Non-pigmented ciliary epithelial cell (primary cell): Measurements from ENCODE around the gene FERMT2.
"Not testable (repeated sequence)": the region's sequence is repeated elsewhere in the genome, so short reads cannot be mapped to it uniquely, and the experiment has no call there.

ENCODE experiments used
- DNase-seq: peaks from one replicate; pipeline ENCODE4 v3.0.0-alpha.2; 2010; ENCODE audit warnings: low read depth

FERMT2 gene

DNA sequence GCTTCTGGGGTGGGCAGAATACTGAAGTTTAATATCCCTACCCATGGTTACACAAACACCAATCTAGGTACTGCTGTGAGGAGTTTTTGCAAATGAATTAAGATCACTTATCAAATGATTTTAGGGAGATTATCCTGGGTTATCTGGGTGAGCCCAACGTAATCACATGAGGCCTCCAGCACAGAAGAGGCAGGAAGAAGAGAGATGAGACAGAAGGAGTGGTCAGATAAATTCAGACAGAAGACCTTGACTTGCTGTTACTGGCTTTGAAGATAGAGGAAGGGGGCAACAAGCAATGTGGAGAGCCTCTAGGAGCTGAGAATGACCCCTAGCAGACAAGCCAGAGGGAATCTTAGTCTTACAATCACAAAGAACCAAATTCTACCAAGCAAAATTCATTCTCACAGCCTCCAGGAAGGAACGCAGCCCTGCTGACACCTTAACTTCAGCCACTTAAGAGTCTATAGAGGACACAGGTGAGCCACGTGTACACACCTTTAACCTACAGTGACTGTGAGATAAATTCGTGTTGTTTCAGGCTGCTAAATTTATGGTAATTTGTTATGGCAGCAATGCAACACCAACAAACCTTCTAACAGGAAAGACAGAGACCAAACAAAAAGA lies 49.4 kb downstream of the FERMT2 start:
- no peak for DNase-seq

DNA sequence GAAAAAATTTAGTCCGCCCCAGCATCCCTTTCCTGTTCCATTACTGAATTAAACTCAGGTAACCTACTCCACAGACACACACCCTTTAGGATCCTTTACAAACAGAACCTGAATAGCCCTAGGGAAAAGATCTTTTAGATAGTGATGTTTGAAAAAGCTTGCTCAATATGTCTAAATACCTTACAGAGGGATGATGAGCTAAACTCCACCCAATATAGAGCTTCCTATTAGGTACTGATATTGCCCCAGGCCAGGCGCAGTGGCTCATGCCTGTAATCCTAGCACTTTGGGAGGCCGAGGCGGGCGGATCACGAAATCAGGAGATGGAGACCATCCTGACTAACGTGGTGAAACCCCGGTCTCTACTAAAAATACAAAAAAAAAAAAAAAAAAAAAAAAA lies 50.1 kb downstream of the FERMT2 start:
- DNase-seq: no peak

DNA sequence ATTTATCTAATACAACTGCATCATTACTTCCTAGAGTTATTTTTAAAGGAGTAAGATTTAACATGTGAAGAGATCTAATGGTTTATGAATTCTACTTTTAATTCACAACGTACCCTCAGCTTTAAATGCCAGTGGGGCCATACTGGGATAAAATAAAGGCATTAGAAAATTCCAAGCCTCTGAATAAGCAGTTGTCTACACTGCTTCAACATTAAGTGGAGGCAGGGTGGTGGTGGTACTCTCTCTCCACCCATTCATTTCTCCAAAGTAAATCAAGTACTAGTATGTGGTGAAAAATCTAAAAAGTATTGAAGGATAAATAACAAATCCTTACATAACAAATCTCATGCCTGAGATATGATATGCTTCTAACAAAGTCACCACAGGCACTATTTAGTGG lies 52.4 kb downstream of the FERMT2 start:
- no peak for DNase-seq

DNA sequence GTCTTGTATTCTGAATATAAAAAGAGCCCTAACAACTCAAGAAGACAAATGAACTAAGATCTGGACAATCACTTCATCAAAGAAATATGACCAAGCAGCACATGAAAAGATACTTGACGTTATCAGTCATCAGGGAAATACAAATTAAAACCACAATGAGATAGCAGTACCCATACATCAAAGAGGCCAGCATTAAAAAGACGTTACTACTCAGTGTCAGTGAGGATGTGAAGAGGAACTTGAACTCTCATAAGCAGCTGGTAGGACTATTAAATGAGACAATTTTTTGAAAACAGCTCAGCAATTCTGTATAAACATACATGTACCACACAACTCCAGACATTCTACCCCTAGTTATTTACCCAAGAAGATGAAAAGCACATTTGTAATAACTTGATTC lies 55.9 kb downstream of the FERMT2 start:
- DNase-seq: no peak

DNA sequence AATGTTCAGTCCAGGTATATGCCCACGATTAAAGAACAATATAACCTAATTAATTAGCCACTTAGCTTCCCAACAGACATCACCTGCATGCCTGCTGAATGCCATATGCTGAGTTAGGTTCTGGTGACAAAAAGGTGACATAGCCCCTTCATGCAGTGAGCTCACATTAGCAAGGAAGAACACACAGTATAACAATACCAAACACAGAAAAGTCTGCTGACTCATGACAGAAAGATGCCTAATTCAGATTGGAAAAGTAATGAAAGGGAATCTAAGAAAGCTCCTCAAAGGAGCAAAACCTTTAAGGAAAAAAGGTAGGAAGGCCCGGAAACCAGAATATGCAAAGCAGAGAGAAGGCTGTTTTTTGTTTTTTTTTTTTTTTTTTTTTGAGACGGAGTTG lies 59.0 kb downstream of the FERMT2 start:
- no peak for DNase-seq

DNA sequence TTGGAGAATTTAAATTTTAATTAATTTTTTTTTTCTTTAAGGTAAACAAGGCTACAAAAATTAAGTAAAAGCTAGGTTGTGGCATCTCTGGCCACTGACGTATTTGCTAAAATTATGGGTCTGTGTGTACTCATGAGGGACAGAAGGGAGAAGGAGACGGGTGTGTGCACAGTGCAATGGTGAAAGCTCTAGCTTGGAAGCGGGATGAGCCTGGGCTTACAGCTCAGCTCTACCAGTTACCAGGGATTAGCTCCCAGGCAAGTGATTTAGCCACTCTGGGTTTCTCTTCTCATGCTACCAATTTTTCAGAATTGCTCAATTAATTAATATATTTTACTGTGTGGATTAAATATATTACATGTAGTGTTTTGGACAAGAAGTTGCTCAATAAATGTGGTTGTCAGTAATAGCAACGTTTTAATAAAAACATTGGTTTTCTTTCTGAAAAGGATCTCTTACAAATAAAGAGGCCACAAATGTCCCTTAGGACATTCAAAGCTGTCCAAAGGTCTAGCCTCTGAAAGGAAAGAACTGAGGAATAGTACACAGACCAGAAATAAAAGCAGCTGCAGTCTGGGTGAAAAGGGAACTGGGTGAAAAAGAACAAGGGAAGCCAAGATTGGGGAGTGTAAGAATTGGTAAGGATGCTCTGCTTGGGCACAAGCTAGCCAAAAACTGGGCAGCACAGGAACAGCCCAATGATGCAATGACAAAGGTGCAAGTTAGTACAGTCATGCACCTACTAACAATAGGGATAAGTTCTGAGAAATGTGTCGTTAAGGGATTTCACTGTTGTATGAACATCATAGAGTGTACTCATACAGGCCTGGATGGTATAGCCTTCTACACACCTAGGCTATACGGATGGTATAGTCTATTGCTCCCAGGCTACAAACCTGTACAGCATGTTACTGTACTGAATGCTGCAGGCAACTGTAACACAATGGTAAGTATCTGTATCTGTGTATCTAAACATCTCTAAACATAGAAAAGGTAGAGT lies 61.7 kb downstream of the FERMT2 start:
- DNase-seq: no peak

DNA sequence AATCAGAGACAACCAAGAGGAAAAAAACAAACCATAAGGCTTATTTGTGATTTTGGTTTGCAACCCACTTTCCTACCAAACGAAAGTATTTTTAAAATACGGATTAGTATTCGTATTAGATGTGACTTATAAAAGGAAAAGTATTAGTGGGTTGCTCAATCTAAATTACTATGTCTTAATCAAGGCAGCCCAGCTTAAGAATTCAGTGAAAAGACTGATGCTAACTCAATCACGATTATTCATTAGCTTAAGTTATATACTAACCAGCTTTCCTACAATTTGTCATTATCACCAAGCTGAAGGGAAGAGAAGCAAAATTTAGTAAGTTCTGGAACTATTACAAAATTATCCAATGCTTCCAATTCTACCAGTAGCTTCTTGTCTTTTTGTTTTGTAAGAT lies 62.7 kb downstream of the FERMT2 start:
- DNase-seq: no peak

DNA sequence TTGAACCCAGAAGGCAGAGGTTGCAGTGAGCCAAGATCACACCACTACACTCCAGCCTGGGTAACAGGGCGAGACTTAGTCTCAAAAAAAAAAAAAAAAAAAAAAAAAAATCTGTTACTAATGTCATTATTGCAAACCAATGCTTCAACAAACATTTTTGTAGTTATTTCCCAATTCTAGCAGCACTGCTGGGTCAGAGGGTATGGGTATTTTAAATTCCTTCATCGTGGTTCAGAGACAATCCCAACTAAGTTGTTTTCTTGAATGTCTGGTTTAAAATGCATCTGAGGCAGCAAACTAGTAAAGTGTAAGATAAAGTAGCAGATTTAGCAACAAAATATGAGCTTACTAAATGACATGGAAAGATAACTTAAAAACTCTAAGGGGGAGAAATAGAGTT lies 65.6 kb downstream of the FERMT2 start:
- no peak for DNase-seq

DNA sequence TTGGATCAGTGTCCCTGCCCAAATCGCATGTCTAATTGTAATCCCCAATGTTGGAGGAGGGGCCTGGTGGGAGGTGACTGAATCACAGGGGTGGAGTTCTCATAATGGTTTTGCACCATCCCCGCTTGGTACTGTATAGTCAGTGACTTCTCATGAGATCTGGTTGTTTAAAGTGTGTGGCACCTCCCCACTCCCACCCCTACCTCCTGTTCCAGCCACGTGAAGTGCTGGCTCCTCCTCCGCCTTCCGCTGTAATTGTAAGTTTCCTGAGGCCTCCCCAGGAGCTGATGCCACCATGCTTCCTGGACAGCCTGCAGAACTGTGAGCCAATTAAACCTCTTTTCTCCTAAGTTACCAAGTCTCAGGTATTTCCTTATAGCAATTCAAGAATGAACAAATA lies 67.2 kb downstream of the FERMT2 start:
- no peak for DNase-seq

DNA sequence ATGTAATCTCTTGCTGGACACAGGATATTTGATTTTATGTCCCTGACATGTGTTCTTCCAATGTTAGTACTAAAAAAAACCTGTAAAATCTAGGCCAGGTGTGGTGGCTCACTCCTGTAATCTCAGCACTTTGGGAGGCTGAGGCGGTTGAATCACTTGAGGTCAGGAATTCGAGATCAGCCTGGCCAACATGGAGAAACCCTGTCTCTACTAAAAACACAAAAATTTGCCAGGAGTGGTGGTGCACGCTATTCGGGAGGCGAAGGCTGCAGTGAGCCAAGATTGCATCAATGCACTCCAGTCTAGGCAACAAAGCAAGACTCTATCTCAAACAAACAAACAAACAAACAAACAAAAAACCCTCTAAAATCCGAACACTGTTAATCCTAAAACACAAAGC lies 68.0 kb downstream of the FERMT2 start:
- DNase-seq: no peak

DNA sequence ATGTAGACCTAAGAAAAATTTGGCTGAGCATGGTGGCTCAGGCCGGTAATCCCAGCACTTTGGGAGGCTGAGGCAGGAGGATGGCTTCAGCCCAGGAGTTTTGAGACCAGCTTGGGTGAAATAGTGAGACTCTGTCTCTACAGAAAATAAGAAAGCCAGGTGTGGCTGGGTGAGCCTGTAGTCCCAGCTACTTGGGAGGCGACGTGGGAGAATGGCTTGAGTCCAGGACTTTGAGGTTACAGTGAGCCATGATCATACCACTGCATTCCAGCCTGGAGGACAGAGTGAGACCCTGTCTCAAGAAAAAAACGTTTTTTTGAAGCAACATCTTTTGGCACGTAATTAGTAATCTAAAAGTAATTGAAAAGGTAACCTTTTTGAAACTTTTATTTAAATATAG lies 70.9 kb downstream of the FERMT2 start:
- DNase-seq: no peak

DNA sequence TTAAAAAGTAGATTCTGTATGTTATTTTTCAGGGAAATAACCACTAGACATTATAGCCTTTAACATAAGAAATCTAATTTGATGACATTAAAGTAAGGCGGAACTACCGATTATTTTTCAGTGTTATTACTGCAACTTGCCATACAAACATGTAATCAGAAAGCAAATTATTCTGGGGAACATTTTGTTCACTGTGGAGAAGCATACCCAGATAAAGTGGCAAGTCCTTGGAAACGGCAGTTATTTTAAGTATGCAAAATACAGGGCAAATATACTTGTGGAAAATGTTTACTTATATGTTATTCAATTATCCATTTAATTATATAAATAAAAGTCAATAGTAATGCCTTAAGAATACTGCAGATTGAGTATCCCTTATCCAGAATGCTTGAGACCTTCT lies 71.9 kb downstream of the FERMT2 start:
- DNase-seq: no peak

DNA sequence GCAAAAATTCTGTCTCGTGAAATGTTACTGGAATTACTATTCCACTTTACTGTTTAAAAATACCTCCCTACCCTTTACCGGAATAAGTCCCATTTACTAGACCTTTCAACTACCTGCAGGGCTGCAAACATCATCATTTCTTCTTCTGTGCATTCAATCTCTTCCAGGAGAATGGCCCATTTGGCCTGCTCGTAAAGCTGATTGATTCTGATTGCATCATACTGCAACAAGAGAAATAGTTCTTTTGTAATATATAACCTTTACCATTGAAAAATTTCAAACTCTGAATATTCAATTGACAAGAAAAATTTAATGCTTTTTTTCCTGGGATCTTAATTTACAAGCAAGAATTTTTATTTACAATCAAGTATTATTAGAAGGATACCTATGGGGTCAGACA lies 72.4 kb downstream of the FERMT2 start:
- no peak for DNase-seq

DNA sequence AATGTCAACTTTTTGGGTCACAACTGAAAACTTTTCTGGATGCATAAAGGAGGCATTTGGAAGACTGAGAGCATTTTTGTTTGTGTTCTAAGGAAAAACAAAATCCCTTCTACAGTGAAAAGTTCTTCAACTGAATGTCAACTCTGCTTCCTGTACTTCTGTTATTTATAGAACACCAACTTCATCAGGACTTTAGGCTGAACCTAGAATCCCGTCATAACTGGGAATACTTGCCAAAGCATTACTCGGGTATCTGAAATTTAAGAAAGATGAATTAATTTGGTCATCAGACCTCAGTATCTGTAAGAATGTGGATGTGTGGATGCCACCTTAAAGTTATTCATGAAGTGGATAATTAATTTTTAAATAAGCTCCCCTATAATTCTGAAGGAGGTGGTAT lies 73.2 kb downstream of the FERMT2 start:
- no peak for DNase-seq

DNA sequence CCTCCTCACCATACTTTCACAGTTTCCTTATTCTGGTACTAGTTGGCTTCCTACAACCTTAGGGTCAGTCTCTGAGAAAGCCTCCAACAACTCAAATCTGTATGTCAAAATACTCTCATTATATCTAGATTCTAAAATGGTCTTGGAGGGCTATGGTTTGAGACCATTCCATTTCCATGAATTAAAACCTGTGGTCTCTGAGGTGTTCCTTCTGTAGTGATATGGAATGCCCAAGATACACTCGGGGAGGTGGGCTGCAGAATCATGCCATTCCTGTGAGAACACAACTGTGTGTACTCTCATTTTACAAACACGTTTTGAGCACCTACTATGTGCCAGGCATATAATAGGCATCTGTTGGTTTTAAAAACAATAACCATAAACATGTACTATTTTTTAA lies 74.0 kb downstream of the FERMT2 start:
- no peak for DNase-seq

DNA sequence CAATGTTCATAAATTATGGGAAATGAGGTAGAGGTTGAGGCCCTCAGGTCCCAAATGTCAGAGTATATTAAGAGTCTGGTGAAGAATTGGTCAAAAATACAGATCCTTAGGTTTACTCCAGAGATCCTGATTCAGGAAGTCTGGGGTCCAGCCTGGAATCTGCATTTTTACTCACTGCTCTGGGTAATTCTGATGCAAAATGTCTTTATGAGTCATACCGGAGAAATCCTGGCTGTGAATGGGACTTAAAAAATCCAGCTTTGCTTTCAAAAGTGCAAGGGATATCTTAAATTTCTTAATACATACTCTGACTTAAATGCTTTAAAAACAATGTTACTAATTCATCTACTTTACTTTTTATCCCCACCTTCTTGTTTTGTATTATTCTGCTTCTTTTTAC lies 74.5 kb downstream of the FERMT2 start:
- DNase-seq: no peak

DNA sequence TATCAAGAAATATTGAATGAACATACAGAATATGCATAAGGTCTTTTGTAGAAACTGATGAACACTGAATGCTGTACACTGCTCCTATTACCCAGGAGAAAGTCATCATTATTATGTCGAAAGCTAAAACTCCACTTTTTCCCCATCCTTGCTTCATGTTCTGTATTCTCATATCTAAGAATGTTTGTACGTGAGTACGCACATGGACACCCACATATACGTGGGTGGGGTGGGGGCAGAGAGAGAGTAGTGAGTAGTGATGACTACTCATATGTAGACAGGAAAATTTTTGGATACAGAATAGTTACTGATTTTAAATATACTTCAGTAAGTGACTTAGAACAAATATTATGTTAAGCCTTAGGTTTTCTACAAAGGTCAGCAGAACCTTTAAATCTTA lies 75.1 kb downstream of the FERMT2 start:
- no peak for DNase-seq

DNA sequence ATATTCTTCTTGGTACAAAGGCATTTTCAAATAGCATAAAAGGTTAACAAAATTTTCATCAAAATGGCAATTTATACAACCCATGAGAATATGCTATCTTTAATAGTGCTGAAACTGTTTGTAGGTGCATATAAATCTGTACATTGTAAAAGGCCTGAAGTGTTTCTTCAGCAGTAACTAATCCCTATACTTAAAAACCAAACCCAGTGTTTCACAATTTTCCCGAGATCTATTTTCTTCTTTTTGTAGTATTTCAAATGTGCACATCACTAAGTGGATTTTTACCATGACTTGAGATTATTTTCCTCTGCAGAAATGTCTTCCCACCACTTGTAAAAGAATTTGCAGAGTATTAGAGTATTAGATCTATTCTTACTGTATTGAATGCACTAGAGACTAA lies 76.5 kb downstream of the FERMT2 start:
- no peak for DNase-seq

DNA sequence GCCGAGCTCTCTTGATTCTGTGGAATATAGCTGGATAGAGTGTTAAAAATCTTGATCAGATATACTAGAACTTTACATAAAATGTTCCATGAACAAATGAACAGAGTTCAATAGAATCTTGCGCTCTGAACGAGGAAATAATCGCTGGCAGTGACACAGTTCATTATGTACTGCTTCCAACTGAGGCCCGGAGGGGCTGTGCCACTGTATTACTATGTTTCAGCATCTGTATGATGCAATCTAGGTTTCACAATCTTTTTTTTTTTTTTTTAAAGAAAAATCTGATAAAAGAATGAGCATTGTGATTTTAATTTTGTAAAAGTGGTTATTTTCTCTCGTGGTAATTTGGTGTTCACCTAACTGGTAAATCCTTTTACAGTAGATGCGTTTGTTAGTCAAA lies 77.2 kb downstream of the FERMT2 start:
- DNase-seq: no peak

DNA sequence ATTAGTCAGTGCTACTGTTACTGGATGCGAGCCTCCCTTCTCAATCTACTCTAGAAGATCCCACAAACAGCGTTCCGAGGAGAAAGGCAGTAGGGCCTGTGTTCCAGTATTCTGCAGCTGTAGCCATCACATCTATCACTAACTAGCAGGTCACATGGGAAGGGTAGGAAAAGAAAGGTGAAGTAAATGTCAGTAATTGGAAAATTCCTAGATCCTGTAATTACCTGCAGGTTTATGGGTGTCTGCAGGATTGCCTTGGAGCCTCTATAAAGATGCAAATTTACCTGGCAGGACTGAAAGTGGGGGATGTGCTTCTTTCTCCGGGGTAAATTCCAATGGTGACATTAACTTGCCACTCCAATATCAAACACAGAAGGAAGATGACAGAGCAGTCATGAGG lies 77.8 kb downstream of the FERMT2 start:
- DNase-seq: no peak

DNA sequence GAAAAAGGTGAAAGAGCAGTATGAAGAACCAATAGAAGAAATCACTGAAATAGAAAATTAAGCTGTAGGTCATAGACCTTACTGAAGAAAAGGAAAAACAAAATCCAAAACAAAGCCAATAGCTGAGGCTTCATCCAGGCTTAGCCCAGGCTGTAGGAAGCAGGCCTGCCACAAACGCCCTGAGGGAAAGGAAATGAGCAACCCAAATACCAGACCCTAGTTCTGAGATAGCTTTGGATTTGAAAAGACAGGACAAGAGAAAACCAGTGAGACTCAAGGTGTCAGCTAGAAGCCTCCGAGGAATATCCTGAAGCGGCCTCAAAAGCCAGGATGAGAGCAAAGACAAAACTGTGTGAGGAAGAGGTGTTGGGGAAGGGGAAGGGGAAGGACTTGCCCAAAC lies 79.2 kb downstream of the FERMT2 start:
- no peak for DNase-seq

DNA sequence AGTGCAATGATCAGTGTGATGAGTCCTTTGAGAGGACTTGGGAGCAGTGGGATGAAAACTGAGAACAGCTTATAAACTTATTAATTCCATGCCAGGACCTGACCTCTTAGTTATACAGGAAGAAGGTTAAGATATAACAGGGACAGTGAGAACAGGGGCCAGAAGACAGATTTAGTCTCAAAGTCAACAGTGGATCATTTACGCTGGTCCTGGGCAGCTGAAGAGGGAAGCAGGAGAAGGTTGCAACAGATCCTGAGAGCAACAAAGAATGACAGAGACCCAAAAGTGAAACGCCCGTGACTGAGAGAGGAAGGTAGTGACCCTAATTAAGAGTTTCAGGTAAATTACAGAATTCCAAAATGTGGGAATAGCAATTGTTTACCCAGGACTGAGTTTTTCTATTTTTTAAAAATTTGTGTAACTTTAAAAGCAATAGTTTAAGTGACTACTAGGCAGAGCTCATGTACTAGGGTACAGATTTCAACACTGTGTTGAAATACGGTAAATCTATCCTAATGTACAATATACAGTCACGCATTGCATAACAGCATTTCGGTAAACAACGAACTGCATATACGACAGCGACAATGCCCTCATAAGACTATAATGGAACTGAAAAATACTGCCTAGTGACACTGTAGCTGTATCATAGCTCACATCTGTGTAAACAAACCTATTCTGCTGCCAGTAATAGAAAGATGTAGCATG lies 81.8 kb downstream of the FERMT2 start:
- DNase-seq: no peak

DNA sequence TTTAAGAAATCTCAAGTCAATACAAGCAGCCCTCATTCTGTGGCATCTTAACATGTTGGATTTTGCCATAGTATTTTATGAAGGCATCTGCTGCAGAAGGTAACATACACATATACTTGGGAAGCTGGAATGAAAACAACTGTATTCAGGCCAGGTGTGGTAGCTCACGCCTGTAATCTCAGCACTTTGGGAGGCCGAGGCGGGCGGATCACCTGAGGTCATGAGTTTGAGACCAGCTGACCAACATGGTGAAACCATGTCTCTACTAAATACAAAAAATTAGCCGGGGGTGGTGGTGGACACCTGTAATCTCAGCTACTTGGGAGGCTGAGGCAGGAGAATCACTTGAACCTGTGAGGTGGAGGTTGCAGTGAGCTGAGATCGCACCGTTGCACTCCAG lies 86.0 kb downstream of the FERMT2 start:
- DNase-seq: not testable (repeated sequence)
